Left lung (tissue), 10 donors: ENCODE results near the gene GNRHR. TPM values are rescaled to one million over a fixed set of nuclear protein-coding genes. Genes with fewer than 3 reads are reported as not detected.

Source experiments
- ATAC-seq: fragments of 200-7000 bp; cut with Tn5 transposase; one replicate; pipeline ENCODE4 v1.9.1; 2020; ENCODE audit warnings: moderate library complexity
- DNase-seq, 4 donors: peaks; one replicate each; pipeline ENCODE4 v3.0.0-alpha.2; 2013 to 2020
- H3K27ac ChIP-seq, 2 donors: fragments of 200-600 bp; sonication (generic) in 1 of 2; one replicate each; pipeline versions ENCODE4 v1.5.0 to v1.8.0; 2020 to 2021
- H3K27me3 ChIP-seq, 2 donors: fragments of 200-600 bp; sonication (generic) in 1 of 2; one replicate each; pipeline versions ENCODE4 v1.5.0 to v1.8.0; 2020 to 2021
- H3K36me3 ChIP-seq, 2 donors: fragments of 200-600 bp; sonication (generic) in 1 of 2; one replicate each; pipeline versions ENCODE4 v1.5.0 to v1.8.0; 2020 to 2021
- H3K4me1 ChIP-seq, 2 donors: fragments of 200-600 bp; one replicate each; pipeline ENCODE4 v1.8.0; 2021
- H3K4me3 ChIP-seq, 2 donors: fragments of 200-600 bp; sonication (generic) in 1 of 2; one replicate each; pipeline versions ENCODE4 v1.5.0 to v1.8.0; 2020 to 2021; ENCODE audit warnings: mild to moderate bottlenecking in 1 of 2
- H3K9me3 ChIP-seq, 2 donors: fragments of 200-600 bp; sonication (generic) in 1 of 2; one replicate each; pipeline versions ENCODE4 v1.5.0 to v1.8.0; 2020 to 2021
- intact Hi-C, 2 donors: fragments of 100-400 bp; cut with DNase I; formaldehyde crosslinking; loops; one replicate each; pipeline versions ENCODE4 v1.11.2 to v1.14.2; 2022
- polyA plus RNA-seq, 6 donors: library from polyadenylated mRNA; unstranded; fragments of 120-200 nt; gene quantifications; one replicate each; pipeline ENCODE4 v1.2.1, GENCODE V29; 2013; ENCODE audit not compliant: insufficient read length in 6 of 6
- total RNA-seq, 2 donors: library from RNA; stranded (reverse); fragmentation: NEBNext Ultra II Directional; extraction: Animal tissue kit (Norgen Biotek cat#: 25700); gene quantifications; one replicate each; pipeline ENCODE4 v1.2.1, GENCODE V29; 2021
- TF ChIP-seq, protein P1 (sequence below), 2 donors: fragments of 200-600 bp; sonication (generic) in 1 of 2; IDR thresholded peaks; one replicate each; pipeline versions ENCODE4 v1.5.0 to v1.8.0; 2021; ENCODE audit warnings: antibody characterized with exemption in 2 of 2
- donor health status: DM: no; HTN: yes; CAD: no.
- donor health status: DM: no; HTN: no; CAD: no.

GNRHR gene
- total and polyA plus RNA-seq, 8 donors: 0.66 to 1.3 (median 0.72) TPM; not detected in 2

DNA sequence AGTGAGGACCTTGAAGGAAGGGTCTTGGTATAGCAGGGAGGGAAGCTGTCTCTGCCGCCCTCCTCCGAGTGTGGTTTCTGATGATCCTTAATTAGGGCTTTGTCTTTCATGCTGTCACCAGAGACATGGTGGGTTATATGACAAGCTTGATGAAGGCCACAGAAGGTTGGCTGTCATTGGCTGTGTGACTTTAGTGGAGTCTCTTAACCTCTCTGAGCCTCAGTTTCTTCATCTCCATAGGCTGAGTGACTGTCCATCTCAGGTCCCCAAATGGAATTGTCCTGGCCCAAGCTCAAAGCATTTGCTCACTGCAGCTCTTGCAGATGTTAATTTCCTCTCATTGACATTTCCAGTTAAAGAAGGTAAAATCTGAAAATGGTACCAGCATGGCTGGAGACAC is 36.6 kb downstream of the GNRHR start:
- intact Hi-C loops: no loop called here

DNA sequence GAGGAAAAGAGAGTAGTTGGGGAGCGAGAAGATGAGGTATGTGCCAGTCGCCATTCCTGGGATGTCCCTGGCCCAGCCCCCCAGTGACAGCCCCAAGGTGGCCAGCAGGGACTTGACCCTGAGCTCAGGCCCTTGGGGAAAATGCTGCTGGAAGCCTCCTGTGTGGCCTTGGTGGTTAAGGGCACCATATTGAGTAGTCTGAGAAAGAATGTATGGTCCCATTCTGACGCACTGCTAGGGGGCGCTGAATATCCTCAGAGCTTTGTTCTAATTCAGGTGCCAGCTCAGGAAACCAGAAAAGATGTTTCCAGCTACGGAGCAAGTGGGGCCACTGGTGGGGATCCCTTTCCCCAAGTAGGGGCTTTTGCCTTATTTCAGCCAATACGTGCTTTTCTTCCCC is 39.2 kb downstream of the GNRHR start:
- Histone ChIP-seq H3K27ac (no peak overlapping the region), H3K27me3 (no peaks in the 10 kb centered on the region), H3K4me3 (no peak overlapping the region), H3K36me3 (peaks cover 0 to 4% of the 10 kb centered on the region in 2 donors), H3K4me1 (no peaks in the 10 kb centered on the region), H3K9me3 (no peaks in the 10 kb centered on the region)
- no peak for DNase-seq
- TF ChIP-seq, protein P1, sequence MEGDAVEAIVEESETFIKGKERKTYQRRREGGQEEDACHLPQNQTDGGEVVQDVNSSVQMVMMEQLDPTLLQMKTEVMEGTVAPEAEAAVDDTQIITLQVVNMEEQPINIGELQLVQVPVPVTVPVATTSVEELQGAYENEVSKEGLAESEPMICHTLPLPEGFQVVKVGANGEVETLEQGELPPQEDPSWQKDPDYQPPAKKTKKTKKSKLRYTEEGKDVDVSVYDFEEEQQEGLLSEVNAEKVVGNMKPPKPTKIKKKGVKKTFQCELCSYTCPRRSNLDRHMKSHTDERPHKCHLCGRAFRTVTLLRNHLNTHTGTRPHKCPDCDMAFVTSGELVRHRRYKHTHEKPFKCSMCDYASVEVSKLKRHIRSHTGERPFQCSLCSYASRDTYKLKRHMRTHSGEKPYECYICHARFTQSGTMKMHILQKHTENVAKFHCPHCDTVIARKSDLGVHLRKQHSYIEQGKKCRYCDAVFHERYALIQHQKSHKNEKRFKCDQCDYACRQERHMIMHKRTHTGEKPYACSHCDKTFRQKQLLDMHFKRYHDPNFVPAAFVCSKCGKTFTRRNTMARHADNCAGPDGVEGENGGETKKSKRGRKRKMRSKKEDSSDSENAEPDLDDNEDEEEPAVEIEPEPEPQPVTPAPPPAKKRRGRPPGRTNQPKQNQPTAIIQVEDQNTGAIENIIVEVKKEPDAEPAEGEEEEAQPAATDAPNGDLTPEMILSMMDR (IDR thresholded peaks at IDR 0.05): no peak
- ATAC-seq: no peak
- intact Hi-C loops: no loop called here

More for the DNA sequence above, 36.6 kb downstream of the GNRHR start:
- no peaks in the 10 kb centered on the region for H3K9me3 ChIP-seq
- TF ChIP-seq, protein P1 (IDR thresholded peaks at IDR 0.05): no peak
- no peak for ATAC-seq
- no peaks in the 10 kb centered on the region for H3K4me1 ChIP-seq
- no peak overlapping the region for H3K27ac ChIP-seq
- peaks cover 0 to 18% of the 10 kb centered on the region in 2 donors for H3K36me3 ChIP-seq
- H3K4me3 ChIP-seq: no peak overlapping the region
- no peaks in the 10 kb centered on the region for H3K27me3 ChIP-seq
- DNase-seq: no peak

DNA sequence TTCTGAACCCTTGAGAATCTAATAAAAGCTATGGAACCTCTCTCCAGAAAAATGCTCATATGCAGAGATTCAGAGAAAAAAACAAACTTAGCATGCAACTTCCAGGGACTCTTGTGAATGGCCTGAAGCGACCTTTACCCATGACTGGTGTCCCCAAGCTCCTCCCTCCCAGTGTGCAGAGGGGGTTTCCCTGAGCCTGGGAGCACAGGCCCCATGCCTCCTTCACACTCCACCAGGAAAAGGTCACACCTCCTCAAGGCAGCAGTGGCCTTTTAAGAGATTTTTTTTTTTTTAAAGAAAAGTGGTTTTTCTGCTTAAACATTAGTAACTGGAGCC is 40.0 kb downstream of the GNRHR start:
- TF ChIP-seq, protein P1 (IDR thresholded peaks at IDR 0.05): no peak
- no peaks in the 10 kb centered on the region for H3K27me3 ChIP-seq
- H3K27ac ChIP-seq: no peak overlapping the region
- peaks cover 0 to 4% of the 10 kb centered on the region in 2 donors for H3K36me3 ChIP-seq
- H3K4me1 ChIP-seq: no peaks in the 10 kb centered on the region
- intact Hi-C loops: no loop called here
- ATAC-seq: no peak
- DNase-seq: no peak
- no peak overlapping the region for H3K4me3 ChIP-seq
- peaks cover 0 to 2% of the 10 kb centered on the region in 2 donors for H3K9me3 ChIP-seq

DNA sequence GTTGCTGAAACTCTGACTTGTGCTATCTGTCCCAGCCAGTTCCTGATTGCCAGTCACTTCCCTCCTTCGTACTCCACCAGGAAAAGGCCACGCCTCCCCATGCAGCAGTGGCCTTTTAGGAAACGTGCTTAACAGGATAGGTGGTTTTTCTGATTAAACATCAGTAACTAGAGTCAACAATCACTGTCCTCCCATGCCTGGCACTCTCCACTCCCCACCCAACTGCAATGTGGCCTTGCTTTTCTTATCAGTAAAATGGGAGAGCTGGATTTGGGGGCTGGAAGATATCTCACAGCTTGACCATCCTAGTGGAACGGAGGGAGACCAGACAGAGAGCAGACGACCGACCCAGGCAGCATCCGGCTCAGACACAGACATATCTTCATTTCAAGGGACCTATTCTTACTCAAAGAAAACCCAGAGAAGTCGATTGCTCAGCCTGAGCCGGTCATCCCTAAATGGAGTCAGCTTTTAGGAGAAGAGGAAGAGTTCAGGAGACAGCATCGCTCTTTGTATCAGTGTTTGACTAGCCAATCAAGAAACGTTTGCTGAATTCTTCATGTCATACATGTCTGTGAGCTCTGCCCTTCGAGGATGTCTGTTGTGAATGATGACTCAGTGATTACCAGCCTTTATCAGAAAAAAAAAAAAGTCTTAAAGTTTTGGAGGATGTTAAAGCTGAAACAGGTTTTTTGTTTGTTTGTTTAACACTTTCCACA is 40.5 kb downstream of the GNRHR start:
- Histone ChIP-seq H3K27ac (no peak overlapping the region), H3K9me3 (peaks cover 0 to 2% of the 10 kb centered on the region in 2 donors), H3K27me3 (no peaks in the 10 kb centered on the region), H3K36me3 (peaks cover 0 to 4% of the 10 kb centered on the region in 2 donors), H3K4me1 (no peaks in the 10 kb centered on the region), H3K4me3 (no peak overlapping the region)
- intact Hi-C loops: no loop called here
- ATAC-seq (peak; percentile 33), DNase-seq (no peak)
- TF ChIP-seq, protein P1 (IDR thresholded peaks at IDR 0.05): no peak

DNA sequence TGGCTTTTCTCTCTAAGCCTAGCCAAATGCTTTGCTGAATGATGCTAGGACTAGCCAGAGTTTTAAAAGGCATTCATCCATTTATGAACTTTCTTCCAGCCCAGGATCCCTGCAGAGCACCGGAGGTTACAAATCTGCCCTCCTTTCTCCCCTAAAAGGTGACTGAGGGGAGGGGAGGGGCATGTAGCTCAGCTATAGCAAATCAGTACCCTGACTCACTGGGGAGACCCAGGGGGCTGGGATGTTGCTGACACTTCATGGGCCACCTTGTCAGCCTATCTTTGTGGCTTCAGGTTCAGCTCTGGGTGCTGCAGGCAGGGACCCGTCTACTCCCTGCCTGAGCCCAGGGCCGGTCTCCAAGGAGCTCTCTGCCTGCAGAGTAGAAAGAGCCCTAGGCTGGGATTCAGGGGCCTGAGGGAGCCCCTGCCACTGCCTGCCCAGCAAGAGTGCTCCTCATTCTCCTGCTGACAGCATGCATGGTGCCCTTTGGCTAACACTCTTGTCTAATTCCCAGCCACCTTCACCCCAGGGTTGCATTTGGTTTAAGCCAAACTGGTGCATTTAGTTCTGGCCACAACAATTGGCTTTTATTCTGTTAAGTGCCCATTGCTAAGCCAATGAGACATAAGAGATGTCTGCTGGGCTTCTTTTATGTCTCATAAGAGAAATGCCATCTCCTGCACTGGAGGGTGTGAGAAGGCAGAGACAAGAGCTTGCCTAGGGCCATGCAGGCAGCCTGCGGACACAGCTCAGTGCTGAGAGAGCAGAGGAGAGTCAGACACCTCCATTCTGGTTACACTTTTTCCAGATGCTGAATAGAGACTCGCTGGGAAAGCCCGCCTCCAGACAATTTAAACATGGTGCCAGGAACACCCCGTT is 41.3 kb downstream of the GNRHR start:
- H3K27ac ChIP-seq: no peak overlapping the region
- intact Hi-C loops: no loop called here
- no peaks in the 10 kb centered on the region for H3K27me3 ChIP-seq
- H3K36me3 ChIP-seq: peaks cover 0 to 4% of the 10 kb centered on the region in 2 donors
- TF ChIP-seq, protein P1 (IDR thresholded peaks at IDR 0.05): no peak
- DNase-seq: no peak
- ATAC-seq: no peak
- no peaks in the 10 kb centered on the region for H3K4me1 ChIP-seq
- H3K9me3 ChIP-seq: peaks cover 0 to 2% of the 10 kb centered on the region in 2 donors
- H3K4me3 ChIP-seq: no peak overlapping the region
